ENCODE data around the gene PKP4.

The PKP4 gene

GRCh38 chr2:158676696-158677095, 219.9 kb downstream of the PKP4 start:
- H3K27me3 ChIP-seq (ENCODE audit: control insufficient read depth, insufficient read depth, low read length), result no peaks in the 10 kb centered on the region
- no peak overlapping the region for H3K4me3 ChIP-seq (ENCODE audit: low read length)
- peaks cover 42% of the 10 kb centered on the region for H3K36me3 ChIP-seq (ENCODE audit: control insufficient read depth, low read depth, low read length)
- H3K27ac ChIP-seq (ENCODE audit: low read length), result no peak overlapping the region
- H3K4me1 ChIP-seq (ENCODE audit: control insufficient read depth, low read depth, low read length), result peaks cover 8% of the 10 kb centered on the region
- H3K9ac ChIP-seq (ENCODE audit: low read length), result no peak overlapping the region
- H3K9me3 ChIP-seq (ENCODE audit: control insufficient read depth, low read depth, low read length), result no peaks in the 10 kb centered on the region

DNA sequence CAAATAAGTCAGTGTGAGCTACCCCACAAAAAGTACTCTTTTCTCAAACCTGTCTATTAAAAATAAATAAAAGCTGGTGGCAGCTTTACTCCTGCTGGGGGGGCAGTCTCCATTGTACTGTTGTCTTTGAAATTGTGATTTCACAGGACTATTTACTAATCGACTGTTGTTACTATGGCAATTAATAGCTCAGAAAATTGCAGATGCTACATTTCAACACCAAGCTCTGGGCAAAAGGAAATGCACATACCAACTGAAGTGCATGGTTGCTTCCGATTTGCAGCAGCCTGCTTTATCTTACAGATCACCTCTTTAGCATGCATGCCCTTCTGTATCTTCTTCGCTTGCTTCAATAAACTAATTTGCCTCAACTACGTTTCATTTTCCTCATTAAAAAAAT, 220.8 kb downstream of the PKP4 start:
- no peaks in the 10 kb centered on the region for H3K9me3 ChIP-seq (ENCODE audit: control insufficient read depth, low read depth, low read length)
- no peaks in the 10 kb centered on the region for H3K27me3 ChIP-seq (ENCODE audit: control insufficient read depth, insufficient read depth, low read length)
- H3K36me3 ChIP-seq (ENCODE audit: control insufficient read depth, low read depth, low read length), result peaks cover 42% of the 10 kb centered on the region
- no peak overlapping the region for H3K27ac ChIP-seq (ENCODE audit: low read length)
- peaks cover 8% of the 10 kb centered on the region for H3K4me1 ChIP-seq (ENCODE audit: control insufficient read depth, low read depth, low read length)
- no peak overlapping the region for H3K4me3 ChIP-seq (ENCODE audit: low read length)
- no peak overlapping the region for H3K9ac ChIP-seq (ENCODE audit: low read length)

GRCh38 chr2:158681816-158682215, 225.1 kb downstream of the PKP4 start:
- no peak overlapping the region for H3K9ac ChIP-seq (ENCODE audit: low read length)

GRCh38 chr2:158685646-158686045, 228.9 kb downstream of the PKP4 start:
- H3K9ac ChIP-seq (ENCODE audit: low read length), result no peak overlapping the region
- no peak overlapping the region for H3K4me3 ChIP-seq (ENCODE audit: low read length)
- no peaks in the 10 kb centered on the region for H3K27me3 ChIP-seq (ENCODE audit: control insufficient read depth, insufficient read depth, low read length)
- H3K4me1 ChIP-seq (ENCODE audit: control insufficient read depth, low read depth, low read length), result peaks cover 9% of the 10 kb centered on the region
- no peak overlapping the region for H3K27ac ChIP-seq (ENCODE audit: low read length)
- H3K9me3 ChIP-seq (ENCODE audit: control insufficient read depth, low read depth, low read length), result no peaks in the 10 kb centered on the region
- H3K36me3 ChIP-seq (ENCODE audit: control insufficient read depth, low read depth, low read length), result no peaks in the 10 kb centered on the region

More at GRCh38 chr2:158681816-158682215, 225.1 kb downstream of the PKP4 start:
- no peak overlapping the region for H3K27ac ChIP-seq (ENCODE audit: low read length)
- H3K27me3 ChIP-seq (ENCODE audit: control insufficient read depth, insufficient read depth, low read length), result no peaks in the 10 kb centered on the region
- no peak overlapping the region for H3K4me3 ChIP-seq (ENCODE audit: low read length)
- no peaks in the 10 kb centered on the region for H3K9me3 ChIP-seq (ENCODE audit: control insufficient read depth, low read depth, low read length)
- H3K36me3 ChIP-seq (ENCODE audit: control insufficient read depth, low read depth, low read length), result peaks cover 7% of the 10 kb centered on the region
- peaks cover 8% of the 10 kb centered on the region for H3K4me1 ChIP-seq (ENCODE audit: control insufficient read depth, low read depth, low read length)

DNA sequence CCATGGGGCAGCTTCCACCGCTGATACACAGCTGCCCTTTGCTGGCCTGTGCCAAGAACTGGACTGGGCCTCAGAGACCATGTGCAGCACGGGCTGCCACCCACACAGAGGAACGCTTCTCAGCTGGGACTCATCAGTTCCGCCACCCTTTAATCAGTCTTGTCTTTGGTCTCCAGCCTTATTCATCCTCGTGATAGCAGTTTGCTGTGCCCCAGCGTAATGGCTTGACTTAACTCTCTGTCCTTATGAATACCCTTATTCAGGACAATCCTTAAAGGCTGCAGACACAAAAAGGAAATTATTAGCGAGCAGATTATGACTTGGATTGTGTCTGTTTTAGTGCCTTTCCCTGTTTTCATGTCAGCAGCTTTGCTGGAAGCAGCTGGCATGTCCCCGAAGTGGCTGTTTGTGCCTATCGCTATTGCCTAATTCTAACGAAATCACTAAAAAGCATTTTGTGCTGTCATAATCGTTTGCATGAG, 229.5 kb downstream of the PKP4 start:
- Histone ChIP-seq H3K9ac (ENCODE audit: low read length) (no peak overlapping the region), H3K27me3 (ENCODE audit: control insufficient read depth, insufficient read depth, low read length) (no peaks in the 10 kb centered on the region), H3K4me3 (ENCODE audit: low read length) (no peak overlapping the region), H3K36me3 (ENCODE audit: control insufficient read depth, low read depth, low read length) (no peaks in the 10 kb centered on the region), H3K9me3 (ENCODE audit: control insufficient read depth, low read depth, low read length) (no peaks in the 10 kb centered on the region), H3K4me1 (ENCODE audit: control insufficient read depth, low read depth, low read length) (peaks cover 9% of the 10 kb centered on the region), H3K27ac (ENCODE audit: low read length) (no peak overlapping the region)

DNA sequence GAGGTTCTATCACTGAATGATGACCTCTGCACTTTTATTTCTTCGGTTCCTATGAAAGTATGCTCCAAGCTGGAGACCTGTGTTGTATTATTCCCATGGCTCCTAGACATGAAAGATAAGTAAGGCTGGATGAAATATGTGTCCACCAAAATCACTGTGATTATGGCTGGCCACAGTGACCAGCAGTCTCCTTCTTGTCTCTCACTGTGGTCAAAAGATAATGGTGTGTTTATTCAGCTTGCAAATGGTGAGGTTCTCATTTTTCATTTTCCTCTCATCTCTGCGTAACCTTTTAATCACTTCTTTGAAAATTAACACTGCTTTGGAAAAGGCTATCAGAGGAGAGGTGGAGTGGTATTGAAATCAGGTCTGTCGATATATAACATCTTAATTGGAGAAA, 230.6 kb downstream of the PKP4 start:
- peaks cover 9% of the 10 kb centered on the region for H3K4me1 ChIP-seq (ENCODE audit: control insufficient read depth, low read depth, low read length)
- no peaks in the 10 kb centered on the region for H3K36me3 ChIP-seq (ENCODE audit: control insufficient read depth, low read depth, low read length)
- no peak overlapping the region for H3K4me3 ChIP-seq (ENCODE audit: low read length)
- no peaks in the 10 kb centered on the region for H3K27me3 ChIP-seq (ENCODE audit: control insufficient read depth, insufficient read depth, low read length)
- H3K9ac ChIP-seq (ENCODE audit: low read length), result no peak overlapping the region
- H3K9me3 ChIP-seq (ENCODE audit: control insufficient read depth, low read depth, low read length), result no peaks in the 10 kb centered on the region
- no peak overlapping the region for H3K27ac ChIP-seq (ENCODE audit: low read length)

GRCh38 chr2:158688721-158689120, 232.0 kb downstream of the PKP4 start:
- Histone ChIP-seq H3K27ac (ENCODE audit: low read length) (no peak overlapping the region), H3K9me3 (ENCODE audit: control insufficient read depth, low read depth, low read length) (no peaks in the 10 kb centered on the region), H3K9ac (ENCODE audit: low read length) (no peak overlapping the region), H3K36me3 (ENCODE audit: control insufficient read depth, low read depth, low read length) (no peaks in the 10 kb centered on the region), H3K27me3 (ENCODE audit: control insufficient read depth, insufficient read depth, low read length) (no peaks in the 10 kb centered on the region), H3K4me1 (ENCODE audit: control insufficient read depth, low read depth, low read length) (peaks cover 9% of the 10 kb centered on the region), H3K4me3 (ENCODE audit: low read length) (no peak overlapping the region)

GRCh38 chr2:158689391-158689790, 232.6 kb downstream of the PKP4 start:
- H3K4me3 ChIP-seq (ENCODE audit: low read length), result no peak overlapping the region

GRCh38 chr2:158690823-158691222, 234.1 kb downstream of the PKP4 start:
- Histone ChIP-seq H3K27me3 (ENCODE audit: control insufficient read depth, insufficient read depth, low read length) (no peaks in the 10 kb centered on the region), H3K9ac (ENCODE audit: low read length) (no peak overlapping the region), H3K27ac (ENCODE audit: low read length) (no peak overlapping the region), H3K36me3 (ENCODE audit: control insufficient read depth, low read depth, low read length) (no peaks in the 10 kb centered on the region), H3K9me3 (ENCODE audit: control insufficient read depth, low read depth, low read length) (no peaks in the 10 kb centered on the region), H3K4me1 (ENCODE audit: control insufficient read depth, low read depth, low read length) (peaks cover 9% of the 10 kb centered on the region), H3K4me3 (ENCODE audit: low read length) (no peak overlapping the region)

More at GRCh38 chr2:158689391-158689790, 232.6 kb downstream of the PKP4 start:
- H3K4me1 ChIP-seq (ENCODE audit: control insufficient read depth, low read depth, low read length), result peaks cover 9% of the 10 kb centered on the region
- no peak overlapping the region for H3K9ac ChIP-seq (ENCODE audit: low read length)
- no peaks in the 10 kb centered on the region for H3K36me3 ChIP-seq (ENCODE audit: control insufficient read depth, low read depth, low read length)
- no peak overlapping the region for H3K27ac ChIP-seq (ENCODE audit: low read length)
- no peaks in the 10 kb centered on the region for H3K9me3 ChIP-seq (ENCODE audit: control insufficient read depth, low read depth, low read length)
- H3K27me3 ChIP-seq (ENCODE audit: control insufficient read depth, insufficient read depth, low read length), result no peaks in the 10 kb centered on the region

GRCh38 chr2:158691619-158692018, 234.9 kb downstream of the PKP4 start:
- H3K27me3 ChIP-seq (ENCODE audit: control insufficient read depth, insufficient read depth, low read length), result no peaks in the 10 kb centered on the region
- no peak overlapping the region for H3K4me3 ChIP-seq (ENCODE audit: low read length)
- H3K4me1 ChIP-seq (ENCODE audit: control insufficient read depth, low read depth, low read length), result peaks cover 9% of the 10 kb centered on the region
- no peak overlapping the region for H3K27ac ChIP-seq (ENCODE audit: low read length)
- no peaks in the 10 kb centered on the region for H3K9me3 ChIP-seq (ENCODE audit: control insufficient read depth, low read depth, low read length)
- no peak overlapping the region for H3K9ac ChIP-seq (ENCODE audit: low read length)
- H3K36me3 ChIP-seq (ENCODE audit: control insufficient read depth, low read depth, low read length), result no peaks in the 10 kb centered on the region

DNA sequence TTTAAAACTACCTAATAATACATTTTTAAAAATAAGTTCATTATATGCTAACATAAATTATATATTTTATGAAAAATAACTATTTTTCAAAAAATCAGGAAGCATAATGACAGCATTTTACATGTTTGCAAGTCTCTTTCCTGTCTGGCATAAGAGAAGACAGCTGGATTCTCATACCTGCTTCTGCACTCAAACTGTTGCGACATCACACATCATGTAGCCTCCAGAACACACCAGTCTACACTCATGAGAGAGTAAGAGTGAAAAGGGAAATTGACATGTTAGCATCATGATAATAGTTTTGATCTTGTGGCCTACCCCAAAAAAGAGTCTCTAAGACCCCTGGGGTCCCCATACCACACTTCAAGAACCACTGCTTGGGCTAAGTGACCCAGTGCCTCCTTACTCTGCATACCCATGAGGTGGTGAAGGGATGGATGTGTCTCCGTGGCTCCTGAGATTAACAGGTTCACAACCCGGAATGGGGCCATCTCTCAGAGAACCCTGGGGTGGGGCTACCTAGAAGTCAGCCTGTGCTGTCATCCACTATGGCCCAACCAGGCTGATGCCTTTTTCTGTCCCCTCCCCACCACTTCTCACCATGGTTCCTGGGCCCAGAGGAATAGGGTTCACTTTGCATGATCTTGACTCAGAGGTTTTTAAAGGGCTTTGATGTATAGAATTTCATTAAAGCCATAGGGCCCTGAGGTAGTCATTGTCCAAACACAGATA, 235.8 kb downstream of the PKP4 start:
- H3K27ac ChIP-seq (ENCODE audit: low read length), result no peak overlapping the region
- H3K9ac ChIP-seq (ENCODE audit: low read length), result no peak overlapping the region

DNA sequence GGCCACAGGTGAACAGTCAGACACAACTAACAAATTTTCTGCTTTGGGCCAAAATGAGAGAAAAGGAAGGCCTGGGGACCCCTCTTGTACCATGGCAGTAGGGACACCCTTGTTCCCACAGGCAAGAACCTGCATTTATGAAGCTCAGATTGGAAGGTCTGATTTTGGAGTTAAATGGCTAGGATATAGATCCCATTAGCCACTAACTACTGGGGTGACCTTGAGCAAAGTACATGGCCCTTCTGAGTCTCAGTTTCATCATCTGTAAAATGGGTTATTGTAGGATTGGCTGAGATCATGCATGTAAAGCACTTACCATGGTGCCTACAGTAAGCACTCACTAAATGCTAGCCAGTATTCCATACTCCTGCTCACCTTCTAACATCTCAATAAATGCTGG, 236.7 kb downstream of the PKP4 start:
- no peak overlapping the region for H3K9ac ChIP-seq (ENCODE audit: low read length)
- H3K9me3 ChIP-seq (ENCODE audit: control insufficient read depth, low read depth, low read length), result no peaks in the 10 kb centered on the region
- no peak overlapping the region for H3K4me3 ChIP-seq (ENCODE audit: low read length)
- H3K27me3 ChIP-seq (ENCODE audit: control insufficient read depth, insufficient read depth, low read length), result no peaks in the 10 kb centered on the region
- H3K4me1 ChIP-seq (ENCODE audit: control insufficient read depth, low read depth, low read length), result peaks cover 9% of the 10 kb centered on the region
- no peaks in the 10 kb centered on the region for H3K36me3 ChIP-seq (ENCODE audit: control insufficient read depth, low read depth, low read length)
- H3K27ac ChIP-seq (ENCODE audit: low read length), result no peak overlapping the region

More for the DNA sequence above, 235.8 kb downstream of the PKP4 start:
- peaks cover 9% of the 10 kb centered on the region for H3K4me1 ChIP-seq (ENCODE audit: control insufficient read depth, low read depth, low read length)
- H3K4me3 ChIP-seq (ENCODE audit: low read length), result no peak overlapping the region
- no peaks in the 10 kb centered on the region for H3K36me3 ChIP-seq (ENCODE audit: control insufficient read depth, low read depth, low read length)
- no peaks in the 10 kb centered on the region for H3K9me3 ChIP-seq (ENCODE audit: control insufficient read depth, low read depth, low read length)
- no peaks in the 10 kb centered on the region for H3K27me3 ChIP-seq (ENCODE audit: control insufficient read depth, insufficient read depth, low read length)
